ENCODE measurements around the gene ERG28. TPM values are rescaled to one million over a fixed set of nuclear protein-coding genes. Genes with fewer than 3 reads are reported as not detected.

The ERG28 gene
- total RNA-seq, 1 experiment from 2014 or later: 36.1 TPM

GRCh38 chr14:75630695-75631452 lies 29.8 kb downstream of the ERG28 start:
- peaks cover 29% of the 10 kb centered on the region for H3K4me1 ChIP-seq
- Mint-ChIP-seq H3K9me3 (ENCODE audit: unreplicated experiment) (no peaks in the 10 kb centered on the region), H3K27me3 (ENCODE audit: insufficient read depth, unreplicated experiment) (no peaks in the 10 kb centered on the region), H3K4me1 (ENCODE audit: low read depth, unreplicated experiment) (peaks cover 18% of the 10 kb centered on the region), H3K4me3 (ENCODE audit: unreplicated experiment) (no peak overlapping the region), H3K36me3 (ENCODE audit: insufficient read depth, unreplicated experiment) (peaks cover 5% of the 10 kb centered on the region), H3K27ac (ENCODE audit: unreplicated experiment) (no peak overlapping the region)
- no peak overlapping the region for H3K4me3 ChIP-seq (ENCODE audit: low read depth, low read length)
- CTCF ChIA-PET: no interaction called here
- TF ChIP-seq, protein P1, sequence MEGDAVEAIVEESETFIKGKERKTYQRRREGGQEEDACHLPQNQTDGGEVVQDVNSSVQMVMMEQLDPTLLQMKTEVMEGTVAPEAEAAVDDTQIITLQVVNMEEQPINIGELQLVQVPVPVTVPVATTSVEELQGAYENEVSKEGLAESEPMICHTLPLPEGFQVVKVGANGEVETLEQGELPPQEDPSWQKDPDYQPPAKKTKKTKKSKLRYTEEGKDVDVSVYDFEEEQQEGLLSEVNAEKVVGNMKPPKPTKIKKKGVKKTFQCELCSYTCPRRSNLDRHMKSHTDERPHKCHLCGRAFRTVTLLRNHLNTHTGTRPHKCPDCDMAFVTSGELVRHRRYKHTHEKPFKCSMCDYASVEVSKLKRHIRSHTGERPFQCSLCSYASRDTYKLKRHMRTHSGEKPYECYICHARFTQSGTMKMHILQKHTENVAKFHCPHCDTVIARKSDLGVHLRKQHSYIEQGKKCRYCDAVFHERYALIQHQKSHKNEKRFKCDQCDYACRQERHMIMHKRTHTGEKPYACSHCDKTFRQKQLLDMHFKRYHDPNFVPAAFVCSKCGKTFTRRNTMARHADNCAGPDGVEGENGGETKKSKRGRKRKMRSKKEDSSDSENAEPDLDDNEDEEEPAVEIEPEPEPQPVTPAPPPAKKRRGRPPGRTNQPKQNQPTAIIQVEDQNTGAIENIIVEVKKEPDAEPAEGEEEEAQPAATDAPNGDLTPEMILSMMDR (IDR thresholded peaks at IDR 0.05; ENCODE audit: insufficient read depth in 1 of 2, low read depth in 1 of 2, low read length in 1 of 2, severe bottlenecking in 1 of 2, unreplicated experiment in 1 of 2): no peak
- DNase-seq: no peak
- intact Hi-C loops (cut with micrococcal nuclease; ENCODE audit: unreplicated experiment): no loop called here
- H3K27me3 ChIP-seq (replicated peaks; ENCODE audit: control insufficient read depth, insufficient read depth, low read length): no peaks in the 10 kb centered on the region
- no peaks in the 10 kb centered on the region for H3K9me3 ChIP-seq
- POLR2A ChIA-PET: interaction anchor here (0.6 kb wide), 1 partner anchor 59 kb away, joined by 3 read pairs; no protein-coding TSS in a partner anchor
- BruUV-seq (replicated peaks): no TSS peak
- no peaks in the 10 kb centered on the region for H3K36me3 ChIP-seq (ENCODE audit: control insufficient read depth, insufficient read depth, low read length)

GRCh38 chr14:75628816-75629215 lies 31.9 kb downstream of the ERG28 start:
- no peak overlapping the region for H3K27ac Mint-ChIP-seq (ENCODE audit: unreplicated experiment)
- intact Hi-C loops (cut with micrococcal nuclease; ENCODE audit: unreplicated experiment): no loop called here
- CTCF ChIA-PET: no interaction called here

DNA sequence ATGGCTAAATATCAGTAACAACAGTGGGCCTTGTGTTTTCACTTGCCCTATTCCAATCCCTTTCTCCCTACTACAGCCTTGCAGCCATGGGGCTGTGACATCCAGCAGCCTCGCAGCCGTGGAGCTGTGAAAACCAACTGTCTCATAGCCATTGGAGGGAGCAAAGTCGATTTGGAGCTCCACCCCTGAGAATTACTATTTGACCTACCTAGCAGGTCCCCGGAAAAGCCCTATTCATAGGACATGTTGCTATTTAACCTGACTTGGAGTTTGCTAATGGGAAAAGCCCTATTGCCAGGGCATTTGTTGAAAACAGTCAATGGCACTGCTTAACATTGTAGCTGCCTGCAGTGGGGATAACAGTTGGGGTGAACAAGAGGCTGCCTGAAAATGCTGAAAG lies 33.3 kb downstream of the ERG28 start:
- no TSS peak for BruUV-seq (replicated peaks)
- no peak overlapping the region for H3K4me3 Mint-ChIP-seq (ENCODE audit: unreplicated experiment)
- intact Hi-C loops (cut with micrococcal nuclease; ENCODE audit: unreplicated experiment): no loop called here
- TF ChIP-seq, protein P1 (IDR thresholded peaks at IDR 0.05; ENCODE audit: insufficient read depth in 1 of 2, low read depth in 1 of 2, low read length in 1 of 2, severe bottlenecking in 1 of 2, unreplicated experiment in 1 of 2): no peak
- no peaks in the 10 kb centered on the region for H3K9me3 ChIP-seq
- DNase-seq: no peak
- no peaks in the 10 kb centered on the region for H3K36me3 Mint-ChIP-seq (ENCODE audit: insufficient read depth, unreplicated experiment)
- no peaks in the 10 kb centered on the region for H3K9me3 Mint-ChIP-seq (ENCODE audit: unreplicated experiment)
- H3K27me3 ChIP-seq (replicated peaks; ENCODE audit: control insufficient read depth, insufficient read depth, low read length): no peaks in the 10 kb centered on the region
- no peak overlapping the region for H3K27ac Mint-ChIP-seq (ENCODE audit: unreplicated experiment)
- H3K36me3 ChIP-seq (ENCODE audit: control insufficient read depth, insufficient read depth, low read length): no peaks in the 10 kb centered on the region
- no peaks in the 10 kb centered on the region for H3K27me3 Mint-ChIP-seq (ENCODE audit: insufficient read depth, unreplicated experiment)
- ChIA-PET CTCF (no interaction called here), POLR2A (no interaction called here)
- no peak overlapping the region for H3K4me3 ChIP-seq (ENCODE audit: low read depth, low read length)
- peaks cover 13% of the 10 kb centered on the region for H3K4me1 Mint-ChIP-seq (ENCODE audit: low read depth, unreplicated experiment)
- H3K4me1 ChIP-seq: peaks cover 22% of the 10 kb centered on the region

More at GRCh38 chr14:75628816-75629215, 31.9 kb downstream of the ERG28 start:
- no peak for DNase-seq
- POLR2A ChIA-PET: no interaction called here
- BruUV-seq (replicated peaks): no TSS peak
- Mint-ChIP-seq H3K4me3 (ENCODE audit: unreplicated experiment) (no peak overlapping the region), H3K4me1 (ENCODE audit: low read depth, unreplicated experiment) (peaks cover 8% of the 10 kb centered on the region), H3K9me3 (ENCODE audit: unreplicated experiment) (no peaks in the 10 kb centered on the region), H3K27me3 (ENCODE audit: insufficient read depth, unreplicated experiment) (no peaks in the 10 kb centered on the region), H3K36me3 (ENCODE audit: insufficient read depth, unreplicated experiment) (no peaks in the 10 kb centered on the region)
- no peaks in the 10 kb centered on the region for H3K9me3 ChIP-seq
- TF ChIP-seq, protein P1 (IDR thresholded peaks at IDR 0.05; ENCODE audit: insufficient read depth in 1 of 2, low read depth in 1 of 2, low read length in 1 of 2, severe bottlenecking in 1 of 2, unreplicated experiment in 1 of 2): no peak
- no peaks in the 10 kb centered on the region for H3K36me3 ChIP-seq (ENCODE audit: control insufficient read depth, insufficient read depth, low read length)
- peaks cover 12% of the 10 kb centered on the region for H3K4me1 ChIP-seq
- H3K4me3 ChIP-seq (ENCODE audit: low read depth, low read length): no peak overlapping the region
- no peaks in the 10 kb centered on the region for H3K27me3 ChIP-seq (replicated peaks; ENCODE audit: control insufficient read depth, insufficient read depth, low read length)

All from Caco-2 (cell line).